ENCODE data around the gene CFAP74. TPM values are rescaled to one million over a fixed set of nuclear protein-coding genes. Genes with fewer than 3 reads are reported as not detected.

The CFAP74 gene
- total and polyA plus RNA-seq, 2 of the 13 experiments (the other 11 are each of a cell fraction or from before 2014, with no cell fraction given): 0.27 to 0.62 TPM

DNA sequence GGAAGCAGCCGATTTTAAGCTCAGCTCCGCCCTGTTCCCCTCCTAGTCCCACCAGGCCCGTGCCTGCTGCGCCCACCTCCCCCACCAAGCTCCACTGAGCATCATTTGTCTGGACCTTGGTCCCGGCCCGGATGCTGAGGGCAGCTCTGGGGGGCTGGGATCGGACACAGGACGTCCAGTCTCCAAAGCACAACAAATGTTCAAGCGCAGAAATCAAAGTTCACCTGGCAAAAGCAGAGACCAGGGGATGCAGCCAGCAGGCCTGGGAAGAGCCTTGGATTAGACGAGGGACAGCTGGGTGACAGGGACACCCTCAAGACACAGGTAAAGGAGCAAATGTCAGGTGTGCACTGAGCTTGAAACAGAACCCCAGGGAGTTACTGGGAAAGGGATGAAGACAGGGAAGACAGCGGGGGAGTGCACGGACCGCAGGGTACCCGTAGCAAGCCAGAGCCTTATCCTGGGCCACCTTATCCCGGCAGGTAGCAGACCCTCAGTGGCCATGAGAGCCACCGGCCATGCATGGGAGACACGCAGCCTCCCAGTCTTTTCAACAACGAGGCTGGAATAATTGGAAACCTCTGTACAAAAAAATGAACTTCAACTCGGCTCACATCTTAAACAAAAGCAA lies 62.3 kb downstream of the CFAP74 start (continued):
- TF ChIP-seq, protein P1, sequence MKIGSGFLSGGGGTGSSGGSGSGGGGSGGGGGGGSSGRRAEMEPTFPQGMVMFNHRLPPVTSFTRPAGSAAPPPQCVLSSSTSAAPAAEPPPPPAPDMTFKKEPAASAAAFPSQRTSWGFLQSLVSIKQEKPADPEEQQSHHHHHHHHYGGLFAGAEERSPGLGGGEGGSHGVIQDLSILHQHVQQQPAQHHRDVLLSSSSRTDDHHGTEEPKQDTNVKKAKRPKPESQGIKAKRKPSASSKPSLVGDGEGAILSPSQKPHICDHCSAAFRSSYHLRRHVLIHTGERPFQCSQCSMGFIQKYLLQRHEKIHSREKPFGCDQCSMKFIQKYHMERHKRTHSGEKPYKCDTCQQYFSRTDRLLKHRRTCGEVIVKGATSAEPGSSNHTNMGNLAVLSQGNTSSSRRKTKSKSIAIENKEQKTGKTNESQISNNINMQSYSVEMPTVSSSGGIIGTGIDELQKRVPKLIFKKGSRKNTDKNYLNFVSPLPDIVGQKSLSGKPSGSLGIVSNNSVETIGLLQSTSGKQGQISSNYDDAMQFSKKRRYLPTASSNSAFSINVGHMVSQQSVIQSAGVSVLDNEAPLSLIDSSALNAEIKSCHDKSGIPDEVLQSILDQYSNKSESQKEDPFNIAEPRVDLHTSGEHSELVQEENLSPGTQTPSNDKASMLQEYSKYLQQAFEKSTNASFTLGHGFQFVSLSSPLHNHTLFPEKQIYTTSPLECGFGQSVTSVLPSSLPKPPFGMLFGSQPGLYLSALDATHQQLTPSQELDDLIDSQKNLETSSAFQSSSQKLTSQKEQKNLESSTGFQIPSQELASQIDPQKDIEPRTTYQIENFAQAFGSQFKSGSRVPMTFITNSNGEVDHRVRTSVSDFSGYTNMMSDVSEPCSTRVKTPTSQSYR (CRISPR knock-in tag; IDR thresholded peaks at IDR 0.05; ENCODE audit: borderline replicate concordance): peak; percentile 99
- TF ChIP-seq, protein P2, sequence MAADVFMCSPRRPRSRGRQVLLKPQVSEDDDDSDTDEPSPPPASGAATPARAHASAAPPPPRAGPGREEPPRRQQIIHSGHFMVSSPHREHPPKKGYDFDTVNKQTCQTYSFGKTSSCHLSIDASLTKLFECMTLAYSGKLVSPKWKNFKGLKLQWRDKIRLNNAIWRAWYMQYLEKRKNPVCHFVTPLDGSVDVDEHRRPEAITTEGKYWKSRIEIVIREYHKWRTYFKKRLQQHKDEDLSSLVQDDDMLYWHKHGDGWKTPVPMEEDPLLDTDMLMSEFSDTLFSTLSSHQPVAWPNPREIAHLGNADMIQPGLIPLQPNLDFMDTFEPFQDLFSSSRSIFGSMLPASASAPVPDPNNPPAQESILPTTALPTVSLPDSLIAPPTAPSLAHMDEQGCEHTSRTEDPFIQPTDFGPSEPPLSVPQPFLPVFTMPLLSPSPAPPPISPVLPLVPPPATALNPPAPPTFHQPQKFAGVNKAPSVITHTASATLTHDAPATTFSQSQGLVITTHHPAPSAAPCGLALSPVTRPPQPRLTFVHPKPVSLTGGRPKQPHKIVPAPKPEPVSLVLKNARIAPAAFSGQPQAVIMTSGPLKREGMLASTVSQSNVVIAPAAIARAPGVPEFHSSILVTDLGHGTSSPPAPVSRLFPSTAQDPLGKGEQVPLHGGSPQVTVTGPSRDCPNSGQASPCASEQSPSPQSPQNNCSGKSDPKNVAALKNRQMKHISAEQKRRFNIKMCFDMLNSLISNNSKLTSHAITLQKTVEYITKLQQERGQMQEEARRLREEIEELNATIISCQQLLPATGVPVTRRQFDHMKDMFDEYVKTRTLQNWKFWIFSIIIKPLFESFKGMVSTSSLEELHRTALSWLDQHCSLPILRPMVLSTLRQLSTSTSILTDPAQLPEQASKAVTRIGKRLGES (CRISPR knock-in tag; IDR thresholded peaks at IDR 0.05; ENCODE audit: borderline replicate concordance): no peak; the same call in 1 of the 2 replicates
- TF ChIP-seq JUNB (CRISPR knock-in tag; IDR thresholded peaks at IDR 0.05; ENCODE audit: borderline replicate concordance): 0 out of 2 replicates have a peak, but pooled peaks have one; percentile 50
- no peak for TF ChIP-seq ZNF367 (CRISPR knock-in tag; IDR thresholded peaks at IDR 0.05; ENCODE audit: borderline replicate concordance)
- TF ChIP-seq PPARG (CRISPR knock-in tag; conservative IDR thresholded peaks at IDR 0.05): peak; percentile 71; the same call in 1 of the 2 replicates
- TF ChIP-seq RFX3 (CRISPR knock-in tag; IDR thresholded peaks at IDR 0.05): 0 out of 2 replicates have a peak, but pooled peaks have one; percentile 28
- TF ChIP-seq ZNF792 (CRISPR knock-in tag; IDR thresholded peaks at IDR 0.05): peak; percentile 66; the same call in 1 of the 2 replicates
- 0 out of 2 replicates have a peak, but pooled peaks have one; percentile 38 for TF ChIP-seq EED (CRISPR knock-in tag; IDR thresholded peaks at IDR 0.05)
- peak; percentile 61; the same call in 1 of the 2 replicates for TF ChIP-seq ZNF607 (CRISPR knock-in tag; IDR thresholded peaks at IDR 0.05; ENCODE audit: borderline replicate concordance)
- no peak for TF ChIP-seq NR1H2 (CRISPR knock-in tag; IDR thresholded peaks at IDR 0.05; ENCODE audit: borderline replicate concordance, low read depth)
- TF ChIP-seq, protein P3, sequence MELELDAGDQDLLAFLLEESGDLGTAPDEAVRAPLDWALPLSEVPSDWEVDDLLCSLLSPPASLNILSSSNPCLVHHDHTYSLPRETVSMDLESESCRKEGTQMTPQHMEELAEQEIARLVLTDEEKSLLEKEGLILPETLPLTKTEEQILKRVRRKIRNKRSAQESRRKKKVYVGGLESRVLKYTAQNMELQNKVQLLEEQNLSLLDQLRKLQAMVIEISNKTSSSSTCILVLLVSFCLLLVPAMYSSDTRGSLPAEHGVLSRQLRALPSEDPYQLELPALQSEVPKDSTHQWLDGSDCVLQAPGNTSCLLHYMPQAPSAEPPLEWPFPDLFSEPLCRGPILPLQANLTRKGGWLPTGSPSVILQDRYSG (CRISPR knock-in tag; IDR thresholded peaks at IDR 0.05): no peak
- peak; percentile 99 for TF ChIP-seq ZBTB7B (CRISPR knock-in tag; IDR thresholded peaks at IDR 0.05)
- TF ChIP-seq HCFC1 (IDR thresholded peaks at IDR 0.05; ENCODE audit: low read depth, low read length): no peak
- TF ChIP-seq DR1 (CRISPR knock-in tag; IDR thresholded peaks at IDR 0.05): peak; percentile 44; the same call in 1 of the 2 replicates
- peak; percentile 91 for TF ChIP-seq RCOR2 (CRISPR knock-in tag; IDR thresholded peaks at IDR 0.05)
- no peak for TF ChIP-seq SP1 (IDR thresholded peaks at IDR 0.05)
- peak; percentile 51 for TF ChIP-seq SP1 (CRISPR knock-in tag; IDR thresholded peaks at IDR 0.05)
- TF ChIP-seq TRIM24 (CRISPR knock-in tag; IDR thresholded peaks at IDR 0.05): no peak; the same call in 1 of the 2 replicates
- TF ChIP-seq, protein P4, sequence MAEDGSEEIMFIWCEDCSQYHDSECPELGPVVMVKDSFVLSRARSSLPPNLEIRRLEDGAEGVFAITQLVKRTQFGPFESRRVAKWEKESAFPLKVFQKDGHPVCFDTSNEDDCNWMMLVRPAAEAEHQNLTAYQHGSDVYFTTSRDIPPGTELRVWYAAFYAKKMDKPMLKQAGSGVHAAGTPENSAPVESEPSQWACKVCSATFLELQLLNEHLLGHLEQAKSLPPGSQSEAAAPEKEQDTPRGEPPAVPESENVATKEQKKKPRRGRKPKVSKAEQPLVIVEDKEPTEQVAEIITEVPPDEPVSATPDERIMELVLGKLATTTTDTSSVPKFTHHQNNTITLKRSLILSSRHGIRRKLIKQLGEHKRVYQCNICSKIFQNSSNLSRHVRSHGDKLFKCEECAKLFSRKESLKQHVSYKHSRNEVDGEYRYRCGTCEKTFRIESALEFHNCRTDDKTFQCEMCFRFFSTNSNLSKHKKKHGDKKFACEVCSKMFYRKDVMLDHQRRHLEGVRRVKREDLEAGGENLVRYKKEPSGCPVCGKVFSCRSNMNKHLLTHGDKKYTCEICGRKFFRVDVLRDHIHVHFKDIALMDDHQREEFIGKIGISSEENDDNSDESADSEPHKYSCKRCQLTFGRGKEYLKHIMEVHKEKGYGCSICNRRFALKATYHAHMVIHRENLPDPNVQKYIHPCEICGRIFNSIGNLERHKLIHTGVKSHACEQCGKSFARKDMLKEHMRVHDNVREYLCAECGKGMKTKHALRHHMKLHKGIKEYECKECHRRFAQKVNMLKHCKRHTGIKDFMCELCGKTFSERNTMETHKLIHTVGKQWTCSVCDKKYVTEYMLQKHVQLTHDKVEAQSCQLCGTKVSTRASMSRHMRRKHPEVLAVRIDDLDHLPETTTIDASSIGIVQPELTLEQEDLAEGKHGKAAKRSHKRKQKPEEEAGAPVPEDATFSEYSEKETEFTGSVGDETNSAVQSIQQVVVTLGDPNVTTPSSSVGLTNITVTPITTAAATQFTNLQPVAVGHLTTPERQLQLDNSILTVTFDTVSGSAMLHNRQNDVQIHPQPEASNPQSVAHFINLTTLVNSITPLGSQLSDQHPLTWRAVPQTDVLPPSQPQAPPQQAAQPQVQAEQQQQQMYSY (CRISPR knock-in tag; IDR thresholded peaks at IDR 0.05): no peak
- 0 out of 2 replicates have a peak, but pooled peaks have one; percentile 34 for TF ChIP-seq ZNF263 (CRISPR knock-in tag; IDR thresholded peaks at IDR 0.05)

All from HepG2 (cell line).